GM18526 (cell line): ENCODE data around the gene TUBA4B.
A peak's percentile ranks its signal among the peaks of the same experiment; 100 is the strongest.

Experiments
- POLR2A ChIP-seq: IDR thresholded peaks from 3 replicates; pipeline ENCODE4 v1.6.1; 2011; ENCODE audit not compliant: insufficient read length; ENCODE audit errors: extremely low read depth

Gene TUBA4B

DNA sequence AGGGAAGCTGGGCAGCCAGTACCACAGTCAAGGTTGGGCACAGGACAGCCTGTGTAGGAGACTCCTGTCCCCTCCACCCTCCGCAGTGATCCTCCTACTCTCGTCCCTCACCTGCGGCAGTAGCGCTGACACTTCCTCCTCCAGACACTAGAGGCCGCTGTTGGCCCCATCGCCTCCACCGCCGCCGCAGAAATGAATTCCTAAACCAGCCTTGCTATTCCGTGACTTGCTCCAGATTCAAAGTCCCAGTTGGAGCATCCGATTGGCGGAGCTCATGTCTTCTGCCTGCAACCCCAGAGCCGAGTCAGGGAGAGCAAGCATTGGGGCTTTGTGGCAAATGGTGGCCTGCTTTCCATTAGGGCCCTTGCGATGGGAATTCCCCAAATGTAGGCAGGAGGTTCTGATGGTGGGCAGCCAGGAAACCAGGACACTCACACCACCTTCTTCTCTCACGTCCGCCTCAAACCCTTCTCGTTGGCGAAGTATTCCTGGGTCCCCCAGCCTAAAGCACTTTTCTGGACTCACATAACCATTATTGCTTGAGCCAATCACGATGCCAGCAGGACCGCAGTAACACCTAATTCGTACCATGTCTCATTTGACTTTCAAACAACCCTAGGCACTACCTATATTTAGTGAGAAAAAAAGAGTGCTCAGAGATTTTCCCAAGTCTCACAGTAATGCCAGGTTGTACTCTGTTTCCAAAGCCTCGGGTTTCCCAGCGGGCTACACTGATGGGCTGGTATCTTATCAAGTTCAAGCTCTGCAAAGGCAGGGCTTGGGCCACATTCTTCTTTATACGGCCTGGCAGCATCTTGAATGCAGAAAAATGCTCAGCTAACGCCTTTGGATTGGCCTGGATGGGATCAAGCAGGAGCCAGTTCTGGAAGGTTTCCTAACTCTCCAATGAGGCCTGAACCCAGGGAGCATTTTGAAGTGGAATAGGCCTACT lies 24.9 kb downstream of the TUBA4B start:
- peak; percentile 28 for TF ChIP-seq POLR2A

DNA sequence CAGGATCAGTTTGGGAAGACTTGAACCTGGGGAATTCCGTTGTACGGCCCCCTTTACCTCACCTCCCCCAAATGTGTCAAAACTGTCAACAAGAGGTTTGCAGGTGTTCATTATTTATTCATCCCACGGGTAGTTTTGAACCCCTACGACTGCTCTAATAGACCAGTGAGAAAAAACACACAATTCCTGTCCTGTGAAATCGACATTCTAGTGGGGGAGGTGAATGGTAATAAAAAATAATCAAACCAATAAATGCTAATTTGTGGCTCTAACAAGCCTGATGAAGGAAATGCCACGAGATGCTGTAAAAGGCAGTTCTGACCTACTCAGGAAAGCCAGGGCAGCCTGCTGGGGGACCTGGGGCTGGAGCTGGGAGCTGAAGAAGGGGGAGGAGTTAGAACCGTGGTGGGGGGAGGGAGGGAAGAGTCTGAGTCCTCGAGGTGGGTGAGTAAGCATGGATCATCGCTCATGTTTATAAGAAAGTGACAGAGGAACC lies 25.7 kb downstream of the TUBA4B start:
- TF ChIP-seq POLR2A = no peak

DNA sequence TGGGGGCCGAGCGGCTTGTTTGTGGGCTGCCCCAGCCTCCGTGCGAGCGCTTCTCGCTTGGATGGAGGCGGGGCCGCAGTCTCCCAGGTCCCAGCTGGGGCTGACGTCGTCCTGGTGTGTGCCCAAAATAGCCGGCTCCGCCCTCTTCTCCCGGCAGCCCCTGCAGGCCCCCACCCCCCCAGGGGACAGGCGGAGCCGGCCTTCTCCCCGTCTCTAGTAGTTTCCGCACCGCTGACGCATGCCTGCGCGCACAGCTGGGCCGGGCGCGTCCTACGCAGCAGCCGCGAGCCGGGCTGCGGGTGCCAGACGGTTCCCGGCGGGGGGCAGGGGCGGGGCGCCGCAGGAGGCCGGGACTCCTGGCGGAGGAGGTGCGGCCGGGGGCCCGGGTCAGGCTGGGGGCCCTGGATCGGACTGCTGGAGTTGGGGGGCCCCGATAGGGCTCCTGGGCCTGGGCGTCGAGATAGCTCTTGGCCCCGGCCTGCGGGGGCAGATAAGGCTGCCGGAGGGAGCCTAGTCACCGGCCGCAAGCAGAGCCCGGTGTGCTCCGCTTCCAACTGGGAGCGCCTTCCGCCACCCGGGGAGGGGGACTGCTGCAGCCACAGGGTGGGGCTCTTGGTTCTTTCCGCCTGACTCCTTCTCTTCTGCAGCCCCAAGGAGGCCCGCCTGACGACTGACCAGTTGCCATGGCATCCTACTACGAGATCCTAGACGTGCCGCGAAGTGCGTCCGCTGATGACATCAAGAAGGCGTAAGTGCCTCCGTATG lies 26.3 kb downstream of the TUBA4B start, which contains the start of gene DNAJB2:
Gene DNAJB2, plus strand, starts transcription at position 216 of the 765 bp plus-strand sequence. Its CDS starts 468 bp downstream, at position 684.
- peak; percentile 82 for TF ChIP-seq POLR2A

DNA sequence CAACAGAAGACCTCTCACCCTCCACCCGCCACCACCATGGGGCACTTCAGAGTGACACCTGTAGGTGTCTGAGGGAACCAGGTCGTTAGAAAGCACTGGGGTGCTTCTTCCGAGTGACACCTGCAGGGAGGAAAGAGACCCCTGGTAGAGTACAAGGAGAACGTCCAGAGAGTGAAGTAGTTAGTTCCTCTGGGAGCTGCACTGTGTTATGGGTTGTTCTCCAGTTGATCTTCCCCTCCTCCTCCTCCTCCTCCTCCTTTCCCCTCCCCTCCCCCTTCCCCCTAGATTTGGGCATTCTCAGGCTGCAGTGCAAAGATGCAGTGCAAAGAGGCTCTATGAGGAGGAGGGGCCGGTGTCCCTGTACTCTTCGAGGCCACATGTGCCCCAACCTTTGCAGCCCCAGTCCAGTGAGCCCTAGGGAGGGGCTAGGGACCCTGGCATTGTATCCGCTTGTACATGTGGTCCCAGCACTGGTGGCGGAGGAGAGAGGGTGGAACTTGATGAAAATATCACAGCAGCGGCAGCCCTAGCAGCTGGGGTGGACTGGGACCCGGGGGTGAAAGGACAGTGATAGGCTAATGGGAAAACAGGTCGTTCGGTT lies 27.0 kb downstream of the TUBA4B start:
- TF ChIP-seq POLR2A = no peak

DNA sequence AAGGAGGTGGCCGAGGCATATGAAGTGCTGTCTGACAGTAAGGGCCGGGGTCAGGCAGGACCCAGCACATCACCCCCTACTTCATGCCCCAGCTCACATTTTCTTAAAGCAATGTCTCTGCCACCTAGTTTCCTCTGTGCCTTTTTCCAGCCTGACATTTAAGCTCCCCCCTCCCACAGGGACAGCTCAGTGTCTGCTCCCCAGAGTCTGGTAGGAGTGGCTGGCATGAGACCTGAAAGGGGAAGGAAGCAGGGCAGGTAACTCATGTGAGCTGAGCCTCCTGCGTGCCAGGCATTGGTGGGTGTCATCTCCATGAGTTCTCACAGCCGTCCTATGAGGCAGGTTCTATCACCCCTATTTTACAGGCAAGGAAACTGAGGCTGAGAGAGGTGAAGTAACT lies 27.6 kb downstream of the TUBA4B start:
- no peak for TF ChIP-seq POLR2A

DNA sequence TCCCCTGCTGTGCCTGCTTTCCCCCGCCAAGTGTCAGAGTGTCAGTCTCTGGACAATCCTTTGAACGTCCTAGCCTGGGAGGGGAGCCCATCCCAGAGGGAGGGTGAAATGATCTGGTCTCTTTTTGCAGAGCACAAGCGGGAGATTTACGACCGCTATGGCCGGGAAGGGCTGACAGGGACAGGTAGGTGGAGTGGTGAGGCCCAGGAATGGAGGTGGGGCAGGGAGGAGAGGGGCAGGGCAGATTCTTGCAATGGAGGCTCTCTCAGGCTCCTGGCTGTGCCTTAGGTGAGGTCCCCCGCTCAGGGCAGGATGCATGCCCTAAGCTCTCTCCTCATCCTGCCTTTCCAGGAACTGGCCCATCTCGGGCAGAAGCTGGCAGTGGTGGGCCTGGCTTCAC lies 28.5 kb downstream of the TUBA4B start:
- TF ChIP-seq POLR2A = no peak

DNA sequence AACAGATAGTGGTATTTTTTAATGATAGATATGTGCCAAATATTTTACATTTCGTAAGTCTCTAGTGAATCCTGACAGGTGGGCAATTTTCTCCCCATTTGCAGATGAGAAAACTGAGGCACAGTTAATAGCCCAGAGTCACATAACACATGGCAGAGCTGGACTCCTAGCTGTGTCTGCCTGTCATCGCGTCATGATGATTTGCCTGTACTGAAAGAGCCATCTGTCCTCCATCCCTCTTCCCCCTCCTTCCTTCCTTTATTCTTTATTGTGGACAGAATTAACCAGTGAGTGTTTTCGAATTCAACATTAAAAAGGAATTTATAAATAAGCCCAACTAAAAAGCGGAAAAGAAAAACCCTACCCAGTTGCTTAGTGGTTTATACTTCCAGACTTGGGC lies 29.3 kb downstream of the TUBA4B start:
- TF ChIP-seq POLR2A = no peak

DNA sequence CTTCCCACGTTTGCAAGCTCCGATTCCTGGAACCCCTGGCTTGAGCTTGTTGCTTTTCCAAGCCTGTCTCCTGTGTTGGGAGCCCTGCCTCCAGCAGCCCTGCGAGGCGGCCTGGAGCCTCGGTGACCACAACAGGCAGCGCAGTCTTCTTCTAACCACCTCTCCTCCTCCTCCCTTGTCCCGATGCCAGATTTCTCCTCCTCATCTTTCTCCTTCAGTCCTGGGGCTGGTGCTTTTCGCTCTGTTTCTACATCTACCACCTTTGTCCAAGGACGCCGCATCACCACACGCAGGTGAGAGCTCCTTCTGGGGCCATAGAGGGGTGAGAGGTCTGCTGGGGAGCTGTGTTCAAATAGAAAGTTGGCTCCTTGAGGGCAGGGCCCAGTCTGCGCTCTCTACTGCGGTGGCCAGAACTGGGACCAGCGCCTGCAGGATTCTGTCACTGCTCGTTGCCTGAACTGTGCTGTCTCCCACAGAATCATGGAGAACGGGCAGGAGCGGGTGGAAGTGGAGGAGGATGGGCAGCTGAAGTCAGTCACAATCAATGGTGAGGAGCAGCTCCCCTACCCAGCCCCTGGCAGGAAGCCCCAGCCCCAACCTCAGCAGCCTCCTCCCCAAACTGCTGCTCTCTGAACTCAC lies 30.0 kb downstream of the TUBA4B start:
- no peak for TF ChIP-seq POLR2A

DNA sequence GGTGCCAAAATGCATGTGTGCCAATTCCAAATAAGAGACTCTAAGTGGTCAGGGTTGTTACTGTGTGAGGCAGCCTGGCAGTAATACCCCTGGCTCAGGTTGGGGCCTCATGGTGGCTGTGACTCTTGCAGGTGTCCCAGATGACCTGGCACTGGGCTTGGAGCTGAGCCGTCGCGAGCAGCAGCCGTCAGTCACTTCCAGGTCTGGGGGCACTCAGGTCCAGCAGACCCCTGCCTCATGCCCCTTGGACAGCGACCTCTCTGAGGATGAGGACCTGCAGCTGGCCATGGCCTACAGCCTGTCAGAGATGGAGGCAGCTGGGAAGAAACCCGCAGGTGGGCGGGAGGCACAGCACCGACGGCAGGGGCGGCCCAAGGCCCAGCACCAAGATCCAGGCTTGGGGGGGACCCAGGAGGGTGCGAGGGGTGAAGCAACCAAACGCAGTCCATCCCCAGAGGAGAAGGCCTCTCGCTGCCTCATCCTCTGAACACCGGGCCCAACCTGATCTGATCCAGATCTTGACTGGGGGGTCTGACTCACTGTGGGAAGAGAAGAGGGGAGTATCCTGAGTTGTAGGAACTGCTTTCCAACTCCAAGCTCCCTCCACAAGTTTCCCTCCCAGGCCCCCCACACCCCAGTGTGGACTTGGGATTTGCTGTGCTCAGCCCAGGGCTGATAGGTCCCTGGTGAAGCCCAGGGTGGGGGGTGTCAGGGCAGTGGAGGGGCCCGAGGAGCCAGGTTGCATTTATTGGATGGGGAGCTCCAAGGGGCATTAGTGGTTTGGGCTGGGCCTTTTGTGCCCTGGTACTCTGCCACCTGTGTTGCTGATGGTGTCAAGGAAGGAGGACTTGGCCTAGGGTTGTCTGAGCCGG lies 31.7 kb downstream of the TUBA4B start:
- TF ChIP-seq POLR2A = no peak

DNA sequence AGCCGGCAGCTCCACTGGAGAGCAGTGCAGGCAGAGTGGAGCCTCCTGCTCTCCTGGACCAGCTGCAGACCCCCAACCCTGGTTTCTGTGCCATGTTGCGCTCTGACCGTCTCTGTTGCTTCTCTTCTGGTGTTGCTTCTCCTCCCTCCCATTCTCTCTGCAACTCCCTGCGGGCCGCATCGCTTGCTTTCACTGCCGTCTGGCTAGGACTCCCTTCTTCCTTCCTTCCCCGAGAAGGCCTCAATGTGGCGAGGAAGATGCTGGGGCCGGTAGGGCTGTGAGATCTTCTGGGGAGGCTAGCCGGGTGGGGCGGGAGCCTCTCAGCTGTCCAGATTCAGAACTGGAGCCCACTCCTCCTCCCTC lies 32.3 kb downstream of the TUBA4B start:
- TF ChIP-seq POLR2A = no peak

DNA sequence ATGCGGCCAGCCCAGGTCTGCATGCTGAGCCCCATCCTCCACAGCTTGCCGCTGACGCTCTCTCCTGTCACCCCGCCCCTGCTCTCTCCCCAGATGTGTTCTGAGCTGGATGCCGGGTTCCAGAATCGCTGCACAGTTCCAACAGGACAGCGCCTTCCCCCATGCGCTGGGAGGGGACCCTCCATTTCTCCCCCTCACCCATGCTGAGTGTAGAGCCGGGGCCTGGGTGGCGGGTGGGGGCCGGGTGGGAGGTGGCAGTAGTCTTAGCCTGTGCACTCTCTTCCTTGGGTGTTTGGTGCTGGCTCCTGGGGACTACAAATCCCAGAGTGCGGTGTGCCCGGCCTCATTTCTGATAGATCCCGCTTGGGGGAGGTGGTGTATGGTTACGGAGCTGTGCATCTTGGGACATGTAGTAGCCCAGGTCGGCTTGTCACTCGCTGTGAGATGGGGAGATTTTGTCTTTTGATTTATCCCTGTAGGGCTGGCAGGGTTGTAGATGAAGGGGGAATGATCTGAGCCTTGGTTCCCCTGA lies 32.9 kb downstream of the TUBA4B start:
- TF ChIP-seq POLR2A = no peak

DNA sequence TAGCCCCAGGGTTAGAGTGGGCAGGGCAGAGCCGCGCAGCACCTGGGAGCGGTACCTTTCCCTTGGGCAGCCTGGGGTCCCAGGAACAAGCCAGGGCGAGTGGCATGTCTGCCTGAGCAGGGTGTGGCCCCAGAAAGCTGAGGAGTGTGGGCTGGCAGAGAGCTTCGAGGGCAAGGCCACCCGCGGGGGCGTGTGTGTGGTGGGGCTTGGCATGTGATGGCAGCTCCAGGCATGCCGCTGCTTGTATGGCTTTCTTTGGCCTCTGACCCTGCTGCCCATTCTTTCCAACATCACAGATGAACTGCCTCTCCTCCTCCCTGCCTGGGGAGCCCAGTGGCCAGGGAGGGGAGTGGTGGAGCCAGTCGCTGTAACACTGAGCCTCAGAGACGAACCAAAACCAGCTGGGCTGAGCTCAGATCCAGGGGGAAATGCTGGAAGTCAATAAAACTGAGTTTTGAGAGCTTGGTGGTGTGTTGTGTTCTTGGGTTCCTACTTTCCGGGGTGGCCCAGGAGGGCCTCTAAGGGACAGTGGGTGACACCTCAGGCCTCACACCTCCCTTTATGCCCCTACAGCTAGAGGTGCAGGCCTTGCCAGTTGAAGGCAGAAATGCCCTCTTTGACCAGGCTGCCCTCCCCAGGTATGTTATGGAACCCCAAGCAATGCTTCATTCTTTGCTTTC lies 33.5 kb downstream of the TUBA4B start:
- TF ChIP-seq POLR2A = no peak

DNA sequence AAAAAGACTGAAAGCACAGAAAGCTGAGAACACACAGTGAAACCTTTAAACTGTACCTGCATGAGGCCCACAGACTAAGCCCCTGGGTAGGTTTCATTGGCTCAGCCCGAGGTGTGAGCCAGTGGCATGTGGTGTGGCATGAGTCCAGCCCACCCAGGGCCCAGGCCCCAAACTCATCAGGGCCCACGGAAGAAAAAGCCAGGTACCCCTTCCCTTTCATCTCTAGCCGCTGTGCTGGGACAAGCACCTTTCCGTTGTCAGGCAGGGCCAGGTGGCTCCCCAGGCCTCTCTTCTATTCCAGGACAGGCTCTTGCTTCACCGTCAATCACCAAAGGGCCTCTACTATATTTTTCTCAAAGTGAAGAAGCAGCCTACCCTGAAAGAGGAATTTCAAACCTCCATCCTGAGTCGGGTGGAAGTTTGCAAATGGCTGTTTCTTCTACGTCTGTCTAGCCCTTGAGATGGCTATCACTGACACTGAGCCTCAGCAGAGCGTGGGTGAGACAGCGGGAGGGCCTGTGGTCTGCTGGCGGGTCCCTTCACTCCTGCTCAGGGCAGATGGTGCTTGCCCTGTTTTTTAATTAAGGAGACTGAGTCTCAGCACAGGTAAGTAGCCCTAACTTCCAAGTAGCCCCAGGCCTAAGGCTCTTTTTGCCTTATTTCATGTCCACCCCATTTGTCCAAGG lies 34.7 kb downstream of the TUBA4B start:
- TF ChIP-seq POLR2A = no peak
